Nucleus accumbens (tissue), 56 donors: ENCODE data around the gene FSIP2.

Source experiments
- DNase-seq, 56 donors: peaks; one replicate each; lab custom pipeline; 2025; lab: John Stamatoyannopoulos, UW

FSIP2 gene

DNA sequence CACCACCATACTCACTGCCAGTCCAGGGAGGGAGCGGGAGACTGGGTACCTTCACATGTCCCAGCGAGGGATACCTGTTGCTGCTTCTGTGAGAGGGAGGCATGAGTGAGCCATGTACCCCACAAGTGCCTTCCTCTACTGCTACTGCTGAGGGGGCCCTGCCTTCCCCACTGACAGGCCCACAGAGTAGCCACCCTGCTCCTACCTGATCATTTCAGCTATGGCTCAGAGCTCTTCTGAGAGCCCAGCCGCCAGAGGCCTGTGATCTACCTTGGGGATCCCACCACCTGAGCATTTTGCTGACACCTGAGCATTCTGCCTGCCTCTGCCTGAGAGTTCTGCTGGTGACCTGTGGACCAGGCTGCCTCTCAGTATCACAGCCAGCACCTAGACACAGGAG lies 137.6 kb downstream of the FSIP2 start:
- DNase-seq, result no peak

DNA sequence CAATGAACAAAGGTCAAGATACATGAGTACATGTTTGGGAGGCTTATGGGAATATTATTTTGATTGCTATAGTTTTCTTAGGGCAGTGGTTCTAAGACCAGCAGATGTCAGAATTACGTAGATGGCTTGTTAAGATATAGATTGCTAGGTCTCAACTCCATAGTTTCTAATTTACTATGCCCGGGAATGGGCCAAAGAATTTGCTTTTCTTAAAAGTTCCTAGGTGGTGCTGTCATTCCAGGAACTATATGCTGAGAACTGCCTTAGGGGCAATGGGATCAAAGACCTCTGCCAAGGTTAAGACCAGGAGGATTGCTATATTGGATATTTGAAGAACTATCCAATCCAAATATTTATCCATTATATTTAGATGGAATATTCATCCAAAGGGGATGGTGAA lies 141.8 kb downstream of the FSIP2 start:
- DNase-seq, result no peak
